Endothelial cell of hepatic sinusoid (primary cell): ENCODE results near the gene CFAP299.

Experiments used
- in situ Hi-C: cut with HindIII; loops from 2 replicates; pipeline ENCODE4 v1.10.0; 2017; ENCODE audit warnings: low sequenced_read_pairs

CFAP299 gene

GRCh38 chr4:80999943-81000342, 664.4 kb downstream of the CFAP299 start:
- in situ Hi-C loops = no loop called here

GRCh38 chr4:81003597-81004111, 668.1 kb downstream of the CFAP299 start:
- in situ Hi-C loops = no loop called here

- in situ Hi-C loops = no loop called here
Measured at GRCh38 chr4:81007417-81007816, 671.9 kb downstream of the CFAP299 start.
